Choroid plexus epithelial cell (primary cell): ENCODE measurements around the gene ATOH8.

ENCODE experiments used
- DNase-seq: peaks from one replicate; pipeline ENCODE4 v3.0.0-alpha.2; 2010; ENCODE audit warnings: low read depth
- H3K4me3 ChIP-seq: 2 replicates; pipeline ENCODE4 v1.5.1; 2011; ENCODE audit warnings: low read depth, mild to moderate bottlenecking, control low read depth, low read length, moderate library complexity
- CTCF ChIP-seq: conservative IDR thresholded peaks from 2 replicates; pipeline ENCODE4 v1.5.1; 2011; ENCODE audit warnings: low read depth, mild to moderate bottlenecking, control low read depth, inconsistent platforms, low read length, moderate library complexity

ATOH8 gene

GRCh38 chr2:85800586-85800985, 46.8 kb downstream of the ATOH8 start:
- no peak overlapping the region for H3K4me3 ChIP-seq
- TF ChIP-seq CTCF, result no peak
- no peak for DNase-seq

GRCh38 chr2:85801871-85802270, 48.1 kb downstream of the ATOH8 start:
- no peak overlapping the region for H3K4me3 ChIP-seq
- no peak for DNase-seq
- no peak for TF ChIP-seq CTCF

GRCh38 chr2:85802354-85803103, 48.7 kb downstream of the ATOH8 start:
- DNase-seq, result peak; percentile 75
- TF ChIP-seq CTCF, result no peak
- no peak overlapping the region for H3K4me3 ChIP-seq

- DNase-seq, result no peak
Measured at GRCh38 chr2:85803704-85804425, 50.1 kb downstream of the ATOH8 start.

GRCh38 chr2:85804583-85804982, 50.8 kb downstream of the ATOH8 start:
- H3K4me3 ChIP-seq, result no peak overlapping the region
- TF ChIP-seq CTCF, result peak; percentile 74
- no peak for DNase-seq

More at GRCh38 chr2:85803704-85804425, 50.1 kb downstream of the ATOH8 start:
- H3K4me3 ChIP-seq, result no peak overlapping the region
- TF ChIP-seq CTCF, result no peak

GRCh38 chr2:85806358-85807118, 52.7 kb downstream of the ATOH8 start:
- peak; percentile 52 for DNase-seq
- TF ChIP-seq CTCF, result no peak
- no peak overlapping the region for H3K4me3 ChIP-seq
